ENCODE data around the gene ZMIZ2.

DNA sequence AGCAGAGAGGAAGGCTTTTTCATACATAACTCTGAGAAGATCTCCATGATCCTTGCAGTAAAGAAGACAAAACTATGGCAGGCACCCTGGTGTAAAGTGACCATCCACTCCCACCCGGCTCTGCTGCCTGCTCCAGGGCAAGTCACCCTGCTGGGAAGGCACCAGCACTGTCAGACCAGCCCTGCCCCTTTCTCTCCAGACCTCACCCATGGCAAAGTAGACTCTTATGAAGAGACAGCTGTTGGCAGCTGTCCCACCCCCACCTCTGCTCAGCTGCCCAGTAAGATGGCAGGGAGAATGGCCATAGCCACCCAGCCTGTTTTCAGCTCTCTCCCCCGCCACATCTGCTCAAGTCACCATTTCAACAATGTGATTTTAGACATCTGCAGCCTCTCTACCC, 8.6 kb upstream of the ZMIZ2 start:
- TF ChIP-seq, protein P1, sequence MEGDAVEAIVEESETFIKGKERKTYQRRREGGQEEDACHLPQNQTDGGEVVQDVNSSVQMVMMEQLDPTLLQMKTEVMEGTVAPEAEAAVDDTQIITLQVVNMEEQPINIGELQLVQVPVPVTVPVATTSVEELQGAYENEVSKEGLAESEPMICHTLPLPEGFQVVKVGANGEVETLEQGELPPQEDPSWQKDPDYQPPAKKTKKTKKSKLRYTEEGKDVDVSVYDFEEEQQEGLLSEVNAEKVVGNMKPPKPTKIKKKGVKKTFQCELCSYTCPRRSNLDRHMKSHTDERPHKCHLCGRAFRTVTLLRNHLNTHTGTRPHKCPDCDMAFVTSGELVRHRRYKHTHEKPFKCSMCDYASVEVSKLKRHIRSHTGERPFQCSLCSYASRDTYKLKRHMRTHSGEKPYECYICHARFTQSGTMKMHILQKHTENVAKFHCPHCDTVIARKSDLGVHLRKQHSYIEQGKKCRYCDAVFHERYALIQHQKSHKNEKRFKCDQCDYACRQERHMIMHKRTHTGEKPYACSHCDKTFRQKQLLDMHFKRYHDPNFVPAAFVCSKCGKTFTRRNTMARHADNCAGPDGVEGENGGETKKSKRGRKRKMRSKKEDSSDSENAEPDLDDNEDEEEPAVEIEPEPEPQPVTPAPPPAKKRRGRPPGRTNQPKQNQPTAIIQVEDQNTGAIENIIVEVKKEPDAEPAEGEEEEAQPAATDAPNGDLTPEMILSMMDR (IDR thresholded peaks at IDR 0.05; ENCODE audit: insufficient read depth, low read length, poor library complexity, severe bottlenecking) = no peak
- TF ChIP-seq EZH2phosphoT487 (conservative IDR thresholded peaks at IDR 0.05; ENCODE audit: low read length) = no peak

All from SU-DHL-6 (cell line).